Stimulated activated CD4-positive, alpha-beta T cell treated with anti-CD3 and anti-CD28 coated beads, Interleukin-4, amount 100 ng/mL, for 24 hours (primary cell): ENCODE measurements around the gene HOPX.
"Not testable (repeated sequence)": the region's sequence is repeated elsewhere in the genome, so short reads cannot be mapped to it uniquely, and the experiment has no call there.

Experiments
- DNase-seq: peaks from one replicate; pipeline ENCODE4 v3.0.0-alpha.2; 2020

The HOPX gene

GRCh38 chr4:56622176-56622575 lies 58.9 kb downstream of the HOPX start:
- DNase-seq, result no peak

- no peak for DNase-seq
Observed at GRCh38 chr4:56619816-56620215, 61.3 kb downstream of the HOPX start.

DNA sequence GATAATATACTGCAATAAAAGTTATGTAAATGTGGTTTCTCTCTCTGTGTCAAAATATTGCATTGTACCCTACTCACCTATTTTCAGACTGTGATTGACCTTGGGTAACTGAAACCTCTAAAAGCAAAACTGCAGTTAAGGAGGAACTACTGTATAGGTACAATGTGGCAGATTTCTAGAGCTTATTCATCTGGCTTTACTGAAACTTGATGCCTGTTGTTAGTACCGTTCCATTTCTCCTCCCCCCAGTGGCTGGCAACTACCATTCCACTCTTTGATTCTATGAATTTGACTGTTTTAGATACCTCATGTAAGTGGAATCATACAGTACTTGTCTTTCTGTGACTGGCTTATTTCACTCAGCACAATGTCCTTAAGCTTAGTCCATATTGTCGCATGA lies 61.9 kb downstream of the HOPX start:
- peak; percentile 6 for DNase-seq

- DNase-seq, result no peak
Observed at GRCh38 chr4:56618734-56619133, 62.4 kb downstream of the HOPX start.

DNA sequence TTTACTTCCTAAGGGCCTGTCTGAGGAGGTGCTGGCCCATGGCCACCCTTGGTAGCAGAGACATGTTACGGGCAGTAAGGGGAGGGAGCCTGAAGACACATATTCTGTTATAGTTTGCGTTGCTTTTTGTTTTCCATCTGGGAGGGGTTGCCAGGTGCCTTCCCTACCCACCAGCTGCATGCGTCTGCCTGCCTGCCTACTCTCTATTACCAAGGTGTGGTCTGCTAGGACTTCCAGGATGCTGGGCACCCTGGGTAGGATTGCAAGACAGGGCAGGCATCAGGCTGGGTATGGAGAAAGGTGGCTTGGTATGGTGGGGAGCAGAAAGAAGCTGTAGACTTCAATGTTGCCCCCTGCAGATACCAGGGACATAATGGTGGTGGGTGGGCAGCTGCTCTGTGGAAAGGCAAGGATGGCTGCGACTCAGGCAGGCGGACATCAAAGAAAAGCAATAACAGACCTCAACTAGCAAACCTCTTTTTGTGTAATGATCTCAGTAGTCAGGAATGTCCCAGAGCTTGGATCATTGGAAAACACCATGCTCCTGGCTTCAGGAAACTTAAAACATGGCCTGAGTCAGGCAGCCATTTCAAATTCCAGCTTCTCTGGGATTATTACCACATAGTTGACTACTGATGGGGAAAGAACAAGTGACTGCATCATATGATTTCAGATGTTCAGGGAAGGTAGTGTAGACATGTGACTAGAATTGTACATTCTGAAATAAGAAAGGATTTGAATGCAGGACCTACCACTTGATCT lies 67.8 kb downstream of the HOPX start:
- DNase-seq, result no peak

DNA sequence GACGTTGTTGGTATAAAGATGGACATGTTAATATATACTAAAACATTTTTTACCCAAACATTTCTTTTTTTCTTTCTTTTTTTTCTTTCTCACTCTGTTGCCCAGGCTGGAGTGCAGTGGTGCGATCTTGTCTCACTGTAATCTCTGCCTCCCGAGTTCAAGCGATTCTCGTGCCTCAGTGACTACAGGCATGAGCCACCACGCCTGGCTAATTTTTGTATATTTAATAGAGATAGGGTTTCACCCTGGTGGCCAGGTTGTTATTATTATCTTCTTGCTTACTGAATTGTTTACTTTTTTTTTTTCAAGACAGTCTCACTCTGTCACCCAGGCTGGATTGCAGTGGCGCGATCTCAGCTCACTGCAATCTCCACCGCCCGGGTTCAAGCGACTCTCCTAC lies 68.8 kb downstream of the HOPX start:
- no peak for DNase-seq

- no peak for DNase-seq
Observed at GRCh38 chr4:56611501-56611900, 69.6 kb downstream of the HOPX start.

GRCh38 chr4:56610170-56610569 lies 70.9 kb downstream of the HOPX start:
- not testable (repeated sequence) for DNase-seq

DNA sequence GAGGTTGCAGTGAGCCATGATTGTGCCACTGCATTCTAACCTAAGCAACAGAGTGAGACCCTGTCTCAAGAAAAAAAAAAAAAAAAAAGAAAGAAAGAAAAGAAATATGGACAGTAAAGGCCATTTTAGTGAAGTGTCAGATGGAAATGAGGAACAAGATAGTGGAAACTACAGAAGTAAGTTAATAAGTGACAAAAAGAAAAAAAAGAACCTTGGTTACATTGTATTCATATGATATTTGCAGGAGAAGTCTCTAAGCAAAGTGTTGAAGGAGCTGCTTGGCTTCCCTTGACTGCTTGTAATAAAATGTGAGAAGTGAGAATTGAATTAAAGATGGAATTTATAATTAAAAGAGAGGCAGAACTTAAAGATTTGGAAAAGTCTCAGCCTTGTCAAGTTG lies 73.2 kb downstream of the HOPX start:
- no peak for DNase-seq

GRCh38 chr4:56606385-56606784 lies 74.7 kb downstream of the HOPX start:
- DNase-seq, result no peak

- not testable (repeated sequence) for DNase-seq
Observed at GRCh38 chr4:56605464-56605863, 75.6 kb downstream of the HOPX start.

DNA sequence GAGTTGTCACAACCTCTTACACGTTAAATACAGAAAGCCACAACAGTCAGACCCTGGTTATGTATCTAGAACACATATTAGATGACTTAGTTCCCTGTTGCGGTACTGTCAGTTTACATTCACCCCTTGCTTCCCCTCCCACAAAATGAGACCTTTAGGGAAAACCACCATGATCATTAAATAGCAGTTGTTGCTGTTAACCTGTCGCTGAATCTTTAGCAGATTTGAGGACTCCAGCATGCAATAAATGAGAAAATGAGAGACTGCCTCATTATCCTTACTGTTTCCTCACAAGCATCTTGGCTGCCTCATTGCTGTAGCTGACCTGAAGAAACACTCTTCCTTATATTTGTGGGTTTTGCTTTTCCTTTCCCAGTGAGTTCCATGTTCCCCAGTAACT lies 77.8 kb downstream of the HOPX start:
- DNase-seq, result no peak
